Lower leg skin (tissue), 4 donors: Measurements from ENCODE around the gene IGLL5. TPM values are rescaled to one million over a fixed set of nuclear protein-coding genes. Genes with fewer than 3 reads are reported as not detected.

Source experiments
- DNase-seq, 2 donors: peaks; one replicate each; pipeline ENCODE4 v3.0.0-alpha.2; 2019; ENCODE audit warnings: low spot score in 2 of 2
- H3K4me3 ChIP-seq: fragments of 200-600 bp; sonication (generic); 2 replicates; pipeline ENCODE4 v1.5.1; 2017; ENCODE audit warnings: mild to moderate bottlenecking, low read depth; ENCODE audit not compliant: poor library complexity, severe bottlenecking
- CTCF ChIP-seq, 3 donors: fragments of 450-650 bp; IDR thresholded peaks; one replicate each; pipeline ENCODE4 v1.5.1; 2016; ENCODE audit warnings: antibody characterized with exemption in 3 of 3, mild to moderate bottlenecking in 3 of 3, moderate library complexity in 2 of 3
- POLR2A ChIP-seq, 2 donors: fragments of 450-650 bp; IDR thresholded peaks; one replicate each; pipeline ENCODE4 v1.6.1; 2016 to 2017; ENCODE audit warnings: antibody characterized with exemption in 2 of 2, mild to moderate bottlenecking in 1 of 2, moderate library complexity in 1 of 2
- WGBS, 2 donors: methylation state at CpG; one replicate each; pipeline ENCODE4 v1.1.5; 2018; 5-methylcytosine and 5-hydroxymethylcytosine counted together
- intact Hi-C: fragments of 100-400 bp; cut with DNase I; formaldehyde crosslinking; loops from one replicate; pipeline ENCODE4 v1.15.0; 2023; ENCODE audit warnings: low total_unique reads
- total RNA-seq, 4 donors: library from RNA; depleted of rRNA; stranded (reverse); fragments of >200 nt; gene quantifications; one replicate each; pipeline ENCODE4 v1.1.0, GENCODE V29; 2016

Gene IGLL5
- total RNA-seq, 4 donors from 2014 or later = not detected

DNA sequence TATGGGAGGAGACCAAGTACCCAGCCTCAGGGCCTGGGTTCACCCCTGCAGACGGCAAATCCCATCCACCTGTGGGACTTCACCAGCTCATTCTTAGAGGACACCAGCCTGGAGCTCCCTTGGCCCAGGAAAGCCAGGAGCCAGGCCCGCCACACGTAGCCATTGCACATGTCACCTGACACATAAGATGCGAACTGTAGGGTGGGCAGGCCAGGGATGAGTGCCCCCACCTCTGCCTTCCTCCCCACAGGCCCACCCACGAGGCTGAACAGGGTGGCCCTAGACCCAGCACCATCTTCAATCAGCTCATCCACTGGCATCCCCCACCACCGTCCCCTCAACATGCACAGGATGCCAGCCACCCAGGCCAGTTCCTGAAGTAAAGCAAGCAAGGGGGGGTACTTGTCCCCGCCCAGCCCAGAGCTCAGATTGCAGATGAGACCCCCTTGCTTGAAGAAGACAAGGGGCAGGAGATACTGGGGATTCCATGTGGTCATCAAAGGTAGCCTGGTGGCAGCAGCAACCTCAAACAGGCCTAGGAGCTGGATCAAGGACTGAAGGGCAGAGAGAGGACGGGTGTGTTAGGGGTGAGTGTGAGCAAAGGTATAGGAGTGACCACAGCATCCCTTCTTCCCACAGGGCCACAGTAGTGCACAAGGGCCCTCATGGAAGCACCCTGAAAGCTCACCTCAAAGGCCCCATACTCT is 45.6 kb downstream of the IGLL5 start:
- intact Hi-C loops = no loop called here
- DNase-seq = no peak
- TF ChIP-seq POLR2A (IDR thresholded peaks at IDR 0.05) (no peak), CTCF (IDR thresholded peaks at IDR 0.05) (no peak)
- 91 to 93% methylated on average over 8 of the region's 8 CpGs for WGBS, 2 donors
- H3K4me3 ChIP-seq = no peak overlapping the region

DNA sequence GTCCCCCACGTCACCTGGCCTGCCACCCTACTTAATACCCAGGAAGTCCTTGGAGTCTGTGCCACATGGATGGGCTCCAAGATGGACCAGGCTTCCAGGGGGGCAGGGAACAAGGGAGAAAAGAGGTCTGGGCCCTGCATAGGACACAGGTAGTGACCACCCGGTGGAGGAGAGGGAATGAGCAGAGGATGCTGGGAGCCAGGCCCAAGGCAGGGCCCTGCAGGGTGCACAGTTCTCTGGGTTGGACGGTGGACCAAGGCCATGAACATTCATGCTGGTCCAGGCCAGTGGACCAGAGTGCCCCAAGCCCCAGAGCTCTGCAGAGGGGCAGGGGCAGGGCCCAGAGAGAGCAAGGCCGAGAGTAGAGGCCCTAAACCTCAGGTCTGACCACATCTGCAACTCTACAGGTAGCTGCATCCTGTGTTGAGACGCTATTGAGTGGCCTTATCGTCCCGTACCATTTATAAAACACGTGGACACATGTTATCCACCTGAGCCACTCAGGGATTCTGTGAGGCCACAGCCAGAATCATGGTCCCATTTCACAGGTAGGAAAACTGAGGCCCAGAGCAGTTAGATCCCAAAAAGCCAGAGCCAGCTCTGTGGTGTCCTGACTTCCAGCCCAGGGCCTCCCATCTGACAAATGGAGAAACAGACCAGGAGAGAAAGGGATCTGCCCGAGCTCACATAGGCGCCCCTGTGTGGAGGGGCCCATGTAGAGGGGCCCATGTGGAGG is 46.4 kb downstream of the IGLL5 start:
- intact Hi-C loops = no loop called here
- TF ChIP-seq POLR2A (IDR thresholded peaks at IDR 0.05) (no peak), CTCF (IDR thresholded peaks at IDR 0.05) (no peak)
- no peak for DNase-seq
- 82 to 91% methylated on average over 10 of the region's 10 CpGs for WGBS, 2 donors
- no peak overlapping the region for H3K4me3 ChIP-seq

DNA sequence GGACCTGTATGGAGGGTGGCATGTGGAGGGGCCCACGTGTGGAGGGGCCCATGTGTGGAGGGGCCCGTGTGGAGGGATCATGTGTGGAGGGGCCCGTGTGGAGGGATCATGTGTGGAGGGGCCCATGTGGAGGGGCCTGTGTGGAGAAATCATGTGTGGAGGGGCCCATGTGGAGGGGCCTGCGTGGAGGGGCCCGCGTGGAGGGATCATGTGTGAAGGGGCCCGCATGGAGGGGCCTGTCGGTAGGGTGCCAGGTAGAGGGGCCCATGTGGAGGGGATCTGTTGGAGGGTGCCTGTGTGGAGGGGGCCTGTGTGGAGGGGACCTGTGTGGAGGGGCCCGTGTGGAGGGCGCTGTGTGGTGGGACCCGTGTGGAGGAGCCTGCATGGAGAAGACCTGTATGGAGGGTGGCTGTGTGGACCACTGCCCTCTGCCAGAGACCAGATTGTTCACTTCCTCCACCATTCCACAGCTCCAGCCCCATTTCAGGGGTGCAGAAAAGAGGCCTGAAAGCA is 47.0 kb downstream of the IGLL5 start:
- DNase-seq = no peak
- intact Hi-C loops = no loop called here
- 72 to 81% methylated on average over 11 of the region's 11 CpGs for WGBS, 2 donors
- TF ChIP-seq CTCF (IDR thresholded peaks at IDR 0.05) = no peak
- H3K4me3 ChIP-seq = no peak overlapping the region

- DNase-seq = no peak
- intact Hi-C loops = no loop called here
- no peak overlapping the region for H3K4me3 ChIP-seq
- TF ChIP-seq CTCF (IDR thresholded peaks at IDR 0.05) (no peak), POLR2A (IDR thresholded peaks at IDR 0.05) (no peak)
- 74 to 86% methylated on average over 3 of the region's 3 CpGs for WGBS, 2 donors
Observed at GRCh38 chr22:22935056-22935545, 47.5 kb downstream of the IGLL5 start.

DNA sequence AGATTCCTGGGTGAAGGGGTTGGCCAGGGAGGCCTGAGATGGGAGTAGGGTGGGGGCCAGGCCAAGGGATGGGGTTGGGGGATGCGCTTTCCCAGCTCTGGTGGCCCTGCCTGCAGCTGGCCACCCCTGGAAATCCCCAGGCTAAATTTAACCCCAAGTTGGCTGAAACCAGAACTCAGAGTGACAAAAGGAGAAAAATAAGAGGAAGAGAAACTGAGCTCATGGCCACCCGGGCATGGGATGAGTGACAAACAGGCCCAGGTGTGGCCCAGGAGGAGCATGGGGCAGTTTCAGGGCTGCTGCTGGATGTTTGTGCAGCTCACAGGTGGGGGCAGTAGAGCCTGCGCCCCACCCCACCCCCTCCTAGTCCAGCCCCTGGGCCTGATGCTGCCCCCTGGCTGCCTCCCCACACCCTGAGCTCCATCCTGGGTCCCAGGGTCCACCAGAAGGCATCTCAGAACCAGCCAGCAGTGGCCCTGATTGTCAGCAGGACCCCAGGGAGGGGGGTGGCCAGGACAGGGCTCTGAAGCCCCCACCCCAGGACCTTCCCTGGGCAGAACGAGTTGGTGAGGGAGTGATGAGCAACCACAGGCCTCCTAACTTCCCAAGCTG is 48.0 kb downstream of the IGLL5 start:
- TF ChIP-seq POLR2A (IDR thresholded peaks at IDR 0.05) (no peak), CTCF (IDR thresholded peaks at IDR 0.05) (no peak)
- WGBS, 2 donors = 71 to 75% methylated on average over 4 of the region's 4 CpGs
- H3K4me3 ChIP-seq = no peak overlapping the region
- DNase-seq = no peak
- intact Hi-C loops = no loop called here
